ENCODE measurements around the gene NPC2. TPM values are rescaled to one million over a fixed set of nuclear protein-coding genes. Genes with fewer than 3 reads are reported as not detected.

Gene NPC2
- total and polyA plus RNA-seq, 9 of the 15 experiments (the other 6 are each of a cell fraction or from before 2014, with no cell fraction given) = 16.6 to 74.1 (median 32.6) TPM

- TF ChIP-seq TFE3 (CRISPR knock-in tag; IDR thresholded peaks at IDR 0.05) = peak; percentile 55
Measured at GRCh38 chr14:74459289-74459946, 33.7 kb downstream of the NPC2 start (continued).

- no peak overlapping the region for H3K9ac ChIP-seq (ENCODE audit: insufficient read depth in 1 of 2, low read depth in 2 of 2, low read length in 2 of 2)
- no peak overlapping the region for H3K4me2 ChIP-seq (ENCODE audit: insufficient read depth, low read length)
- H2AFZ ChIP-seq (ENCODE audit: low read depth, low read length) = no peak overlapping the region
- H3K27ac ChIP-seq (ENCODE audit: extremely low read depth, low read depth, low read length) = no peak overlapping the region
- H3K79me2 ChIP-seq (ENCODE audit: control insufficient read depth, insufficient read depth, low read length) = no peaks in the 10 kb centered on the region
- FAIRE-seq (no peak), ATAC-seq (no peak), DNase-seq (ENCODE audit: extremely low read depth in 1 of 4, low spot score in 3 of 4) (no peak)
- H3K9me1 ChIP-seq (ENCODE audit: control insufficient read depth, insufficient read depth, low read length) = no peaks in the 10 kb centered on the region
- WGBS (ENCODE audit: insufficient coverage, low coverage, missing lambda C conversion rate) = 0% methylated on average over 4 of the region's 4 CpGs
- no peaks in the 10 kb centered on the region for H3K9me3 ChIP-seq (replicated peaks; ENCODE audit: control insufficient read depth, insufficient read depth, low read depth, low read length)
- no peak overlapping the region for H3K4me3 ChIP-seq
- TF ChIP-seq HIVEP1 (CRISPR knock-in tag; IDR thresholded peaks at IDR 0.05) (no peak), ZNF586 (CRISPR knock-in tag; conservative IDR thresholded peaks at IDR 0.05) (no peak), ZNF277 (CRISPR knock-in tag; IDR thresholded peaks at IDR 0.05; ENCODE audit: borderline replicate concordance) (no peak), KDM5B (IDR thresholded peaks at IDR 0.05; ENCODE audit: insufficient replicate concordance, low read depth, low read length) (no peak), SIX5 (IDR thresholded peaks at IDR 0.05; ENCODE audit: borderline replicate concordance in 1 of 2, insufficient read depth in 1 of 2, low read depth in 1 of 2, low read length in 2 of 2) (no peak), HNRNPLL (IDR thresholded peaks at IDR 0.05; ENCODE audit: low read depth, low read length, poor library complexity, severe bottlenecking) (no peak), ZKSCAN8 (CRISPR knock-in tag; IDR thresholded peaks at IDR 0.05) (no peak), ZNF655 (CRISPR knock-in tag; IDR thresholded peaks at IDR 0.05) (no peak), ZNF384 (IDR thresholded peaks at IDR 0.05; ENCODE audit: low read depth, low read length) (no peak), ZNF445 (CRISPR knock-in tag; IDR thresholded peaks at IDR 0.05; ENCODE audit: low read depth) (no peak), CHD2 (IDR thresholded peaks at IDR 0.05; ENCODE audit: low read depth, low read length) (no peak), C11orf30 (IDR thresholded peaks at IDR 0.05; ENCODE audit: low read depth) (no peak)
- ChIA-PET CTCF (ENCODE audit: low intra/inter-chr PET ratio) (no interaction called here), POLR2A (interaction anchor here (0.6 to 0.9 kb wide), 2 partner anchors 45 to 95 kb away, joined by 3 read pairs; no protein-coding TSS in a partner anchor)
- no peaks in the 10 kb centered on the region for H3K36me3 ChIP-seq (ENCODE audit: control insufficient read depth, insufficient read depth, low read length)
- H4K20me1 ChIP-seq (replicated peaks; ENCODE audit: control insufficient read depth, insufficient read depth, low read length) = no peaks in the 10 kb centered on the region
- intact Hi-C loops (cut with micrococcal nuclease) (loop anchor here (5.0 kb wide), 1 partner anchor 35 kb away; the partner anchor contains the start of genes ISCA2 and NPC2), in situ Hi-C loops (cut with MboI) (no loop called here)
- H3K27me3 ChIP-seq (ENCODE audit: control insufficient read depth in 2 of 2, insufficient read depth in 2 of 2, low read length in 2 of 2) = peaks cover 4 to 51% of the 10 kb centered on the region in 2 experiments; a peak in 4 of 5 replicates
- no peaks in the 10 kb centered on the region; a peak in 1 of 5 replicates for H3K4me1 ChIP-seq (replicated peaks in 1 of 2; ENCODE audit: control insufficient read depth in 2 of 2, insufficient read depth in 2 of 2, low read length in 2 of 2)
- no TSS peak for BruUV-seq (replicated peaks)
Measured at GRCh38 chr14:74457565-74457895, 35.6 kb downstream of the NPC2 start.

Measured in K562 (cell line).